Measurements from ENCODE around the gene TM9SF4. TPM values are rescaled to one million over a fixed set of nuclear protein-coding genes. Genes with fewer than 3 reads are reported as not detected.

The TM9SF4 gene, protein sequence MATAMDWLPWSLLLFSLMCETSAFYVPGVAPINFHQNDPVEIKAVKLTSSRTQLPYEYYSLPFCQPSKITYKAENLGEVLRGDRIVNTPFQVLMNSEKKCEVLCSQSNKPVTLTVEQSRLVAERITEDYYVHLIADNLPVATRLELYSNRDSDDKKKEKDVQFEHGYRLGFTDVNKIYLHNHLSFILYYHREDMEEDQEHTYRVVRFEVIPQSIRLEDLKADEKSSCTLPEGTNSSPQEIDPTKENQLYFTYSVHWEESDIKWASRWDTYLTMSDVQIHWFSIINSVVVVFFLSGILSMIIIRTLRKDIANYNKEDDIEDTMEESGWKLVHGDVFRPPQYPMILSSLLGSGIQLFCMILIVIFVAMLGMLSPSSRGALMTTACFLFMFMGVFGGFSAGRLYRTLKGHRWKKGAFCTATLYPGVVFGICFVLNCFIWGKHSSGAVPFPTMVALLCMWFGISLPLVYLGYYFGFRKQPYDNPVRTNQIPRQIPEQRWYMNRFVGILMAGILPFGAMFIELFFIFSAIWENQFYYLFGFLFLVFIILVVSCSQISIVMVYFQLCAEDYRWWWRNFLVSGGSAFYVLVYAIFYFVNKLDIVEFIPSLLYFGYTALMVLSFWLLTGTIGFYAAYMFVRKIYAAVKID
- 44.2 and 52.2 TPM in 2 replicates for total RNA-seq

DNA sequence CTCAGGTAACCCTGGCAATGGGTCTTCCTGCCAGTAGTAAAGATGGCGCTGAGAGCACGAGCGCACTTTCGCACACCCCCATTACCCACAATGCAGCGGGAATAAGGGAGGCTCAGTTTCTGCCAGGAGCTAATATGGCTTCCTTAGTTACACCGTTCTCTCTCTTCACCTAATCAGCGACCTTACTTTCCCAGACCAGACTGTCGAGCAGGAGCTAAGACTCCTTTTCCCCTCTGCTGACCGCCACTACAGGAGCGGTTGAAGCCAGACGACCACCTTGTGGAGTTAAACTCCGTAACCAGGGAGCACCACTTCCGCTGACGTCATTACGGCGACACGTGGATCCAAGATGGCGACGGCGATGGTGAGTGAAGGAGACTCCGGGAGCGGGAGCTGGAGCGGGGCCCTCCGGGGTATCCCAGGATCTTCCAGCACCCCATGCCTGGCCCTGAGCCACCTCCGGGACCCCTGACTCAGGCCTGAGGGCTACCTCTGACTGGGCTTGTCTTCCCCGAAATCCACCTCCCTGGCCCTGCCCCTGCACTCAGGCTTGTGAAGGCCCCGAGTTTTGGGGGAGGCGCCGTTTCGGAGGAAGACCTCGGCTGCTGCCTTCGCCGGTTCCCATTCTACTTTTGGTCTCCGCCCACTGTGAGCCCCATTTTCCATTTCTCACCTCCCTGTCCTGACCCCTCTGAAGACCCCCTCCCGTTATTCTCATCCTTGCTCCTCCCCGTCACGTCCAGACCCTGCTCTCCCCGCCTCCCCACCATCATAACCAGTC lies at the start of gene TM9SF4:
TSS of gene TM9SF4 (plus strand) at position 323 of the 781 bp plus-strand sequence. CDS start at position 350, 27 bp downstream.
- peak; percentile 92 for DNase-seq (ENCODE audit: extremely low read depth, low read depth, low spot score)

- no peak for DNase-seq (ENCODE audit: extremely low read depth, low read depth, low spot score)
Measured at GRCh38 chr20:32062776-32063170, 46.7 kb upstream of the TM9SF4 start.

GRCh38 chr20:32063695-32064094 lies 45.8 kb upstream of the TM9SF4 start:
- DNase-seq (ENCODE audit: extremely low read depth, low read depth, low spot score): no peak

- no peak for DNase-seq (ENCODE audit: extremely low read depth, low read depth, low spot score)
Measured at GRCh38 chr20:32064667-32065066, 44.8 kb upstream of the TM9SF4 start.

DNA sequence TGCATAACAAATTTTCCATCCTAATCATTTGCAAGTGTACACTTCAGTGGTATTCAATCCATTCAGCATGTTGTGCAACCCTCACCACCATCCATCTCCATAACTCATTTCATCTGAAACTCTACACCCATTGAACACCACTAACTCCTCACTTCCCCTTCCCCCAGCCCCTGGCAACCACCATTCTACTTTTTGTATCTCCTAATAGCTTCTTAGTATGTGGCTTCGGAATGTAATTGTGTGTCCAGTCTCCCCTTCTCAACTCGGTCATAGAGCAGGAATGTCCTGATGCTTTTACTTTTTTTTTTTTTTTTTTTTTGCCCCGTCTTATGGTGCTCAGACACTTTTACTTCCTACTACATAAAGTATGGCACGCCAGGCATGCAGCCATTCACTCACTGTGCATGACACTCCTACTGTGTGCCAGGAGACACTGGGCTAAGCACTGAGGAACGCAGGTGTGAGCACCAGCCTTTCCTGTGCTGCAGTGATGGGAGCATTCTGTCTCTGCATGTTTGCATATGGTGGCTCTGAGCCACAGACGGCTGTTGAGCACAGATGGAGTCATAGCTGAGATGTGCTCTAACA lies 42.2 kb upstream of the TM9SF4 start:
- DNase-seq (ENCODE audit: extremely low read depth, low read depth, low spot score): no peak

DNA sequence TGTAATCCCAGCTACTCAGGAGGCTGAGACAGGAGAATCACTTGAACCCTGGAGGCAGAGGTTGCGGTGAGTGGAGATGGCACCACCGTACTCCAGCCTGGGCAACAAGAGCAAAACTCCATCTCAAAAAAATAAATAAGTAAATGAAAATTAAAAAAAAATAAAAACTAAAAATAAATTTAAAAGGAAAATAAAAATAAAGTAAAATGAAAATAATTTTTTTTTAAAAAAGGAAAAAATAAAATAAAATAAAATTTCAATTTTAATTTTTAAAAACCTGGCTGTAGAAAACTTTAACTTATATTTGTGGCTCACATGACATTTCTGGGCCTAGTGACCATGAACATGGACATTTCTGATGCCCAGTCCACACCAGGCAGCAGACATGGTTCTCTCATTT lies 41.3 kb upstream of the TM9SF4 start:
- DNase-seq (ENCODE audit: extremely low read depth, low read depth, low spot score): no peak

GRCh38 chr20:32069711-32070110 lies 39.8 kb upstream of the TM9SF4 start:
- DNase-seq (ENCODE audit: extremely low read depth, low read depth, low spot score): no peak

GRCh38 chr20:32070282-32070681 lies 39.2 kb upstream of the TM9SF4 start:
- no peak for DNase-seq (ENCODE audit: extremely low read depth, low read depth, low spot score)

DNA sequence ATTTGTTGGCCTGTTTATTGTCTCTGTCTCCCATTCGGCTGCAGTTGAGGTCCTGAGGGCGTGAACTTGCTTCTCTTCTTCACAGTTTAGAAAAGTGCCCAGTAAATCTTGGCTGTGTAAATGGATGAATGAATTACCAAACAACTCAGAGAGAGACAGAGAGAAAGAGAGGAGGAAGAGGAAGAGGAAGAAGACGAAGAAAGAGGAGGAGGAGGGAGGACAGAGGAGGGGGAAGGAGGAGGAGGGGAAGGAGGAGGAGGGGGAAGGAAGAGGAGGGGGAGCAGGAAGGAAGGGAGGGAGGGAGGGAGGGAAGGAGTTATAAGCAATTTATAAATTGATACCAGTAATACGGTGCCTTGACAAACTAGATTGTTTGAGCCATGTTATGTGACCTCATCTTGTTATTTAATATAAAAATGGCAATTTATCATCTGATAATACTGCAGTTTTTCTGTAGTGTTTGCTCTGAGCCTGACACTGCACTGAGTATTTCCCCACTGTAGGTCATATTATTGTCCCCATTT lies 38.8 kb upstream of the TM9SF4 start:
- DNase-seq (ENCODE audit: extremely low read depth, low read depth, low spot score): no peak

GRCh38 chr20:32071395-32072167 lies 37.9 kb upstream of the TM9SF4 start:
- DNase-seq (ENCODE audit: extremely low read depth, low read depth, low spot score): no peak

- no peak for DNase-seq (ENCODE audit: extremely low read depth, low read depth, low spot score)
Measured at GRCh38 chr20:32072168-32072750, 37.3 kb upstream of the TM9SF4 start.

- no peak for DNase-seq (ENCODE audit: extremely low read depth, low read depth, low spot score)
Measured at GRCh38 chr20:32075534-32075933, 34.0 kb upstream of the TM9SF4 start.

DNA sequence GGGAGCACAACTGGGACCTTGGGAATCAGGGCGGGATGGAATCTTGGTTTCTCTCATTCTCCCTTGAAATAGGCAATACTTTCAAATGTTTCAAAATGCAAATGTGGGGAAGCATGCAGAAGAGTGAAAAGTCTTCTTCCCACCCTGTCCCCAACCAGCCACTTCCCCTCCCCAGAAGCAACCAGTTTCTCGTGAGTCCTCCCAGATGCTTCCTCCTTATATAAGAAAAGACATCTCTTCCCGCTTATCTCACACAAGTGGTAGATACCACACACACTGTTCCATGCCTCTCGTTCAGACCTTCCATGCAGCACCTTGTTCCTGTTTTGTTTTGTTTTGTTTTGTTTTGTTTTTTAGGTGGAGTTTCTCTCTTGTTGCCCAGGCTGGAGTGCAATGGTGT lies 32.3 kb upstream of the TM9SF4 start:
- DNase-seq (ENCODE audit: extremely low read depth, low read depth, low spot score): no peak

DNA sequence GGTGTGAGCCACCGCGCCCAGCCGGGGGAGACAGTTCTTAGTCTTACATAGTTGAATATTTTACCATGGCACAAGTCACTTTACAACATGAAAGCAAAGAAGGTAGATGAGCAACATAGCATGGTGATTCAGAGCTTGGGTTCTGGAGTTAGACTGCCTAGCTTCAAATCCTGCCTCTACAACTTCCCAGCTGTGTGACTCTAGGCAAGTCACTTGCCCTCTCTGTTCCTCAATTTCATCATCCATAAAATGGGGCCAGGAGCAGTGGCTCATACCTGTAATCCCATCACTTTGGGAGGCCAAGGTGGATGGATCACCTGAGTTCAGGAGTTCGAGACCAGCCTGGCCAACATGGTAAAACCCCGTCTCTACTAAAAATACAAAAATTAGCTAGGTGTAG lies 31.2 kb upstream of the TM9SF4 start:
- DNase-seq (ENCODE audit: extremely low read depth, low read depth, low spot score): no peak

- no peak for DNase-seq (ENCODE audit: extremely low read depth, low read depth, low spot score)
Measured at GRCh38 chr20:32078791-32079190, 30.7 kb upstream of the TM9SF4 start.

- DNase-seq (ENCODE audit: extremely low read depth, low read depth, low spot score): no peak
Measured at GRCh38 chr20:32079655-32080109, 29.8 kb upstream of the TM9SF4 start.

DNA sequence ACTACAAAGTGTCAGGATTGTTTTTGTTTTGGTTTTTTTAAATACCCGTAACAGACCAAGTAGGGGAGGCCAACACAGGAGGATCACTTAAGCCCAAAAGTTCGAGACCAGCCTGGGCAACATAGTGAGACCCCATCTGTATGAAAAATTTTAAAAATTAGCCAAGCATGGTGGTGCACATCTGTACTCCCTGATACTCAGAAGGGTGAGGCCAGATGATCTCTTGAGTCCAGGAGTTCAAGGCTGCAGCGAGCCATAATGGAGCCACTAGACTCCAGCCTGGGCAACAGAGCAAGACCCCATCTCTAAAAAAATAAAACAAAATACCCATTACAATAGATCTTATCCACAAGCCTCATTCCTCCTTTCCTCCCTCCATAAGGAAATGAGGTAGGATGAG lies 28.7 kb upstream of the TM9SF4 start:
- DNase-seq (ENCODE audit: extremely low read depth, low read depth, low spot score): no peak

DNA sequence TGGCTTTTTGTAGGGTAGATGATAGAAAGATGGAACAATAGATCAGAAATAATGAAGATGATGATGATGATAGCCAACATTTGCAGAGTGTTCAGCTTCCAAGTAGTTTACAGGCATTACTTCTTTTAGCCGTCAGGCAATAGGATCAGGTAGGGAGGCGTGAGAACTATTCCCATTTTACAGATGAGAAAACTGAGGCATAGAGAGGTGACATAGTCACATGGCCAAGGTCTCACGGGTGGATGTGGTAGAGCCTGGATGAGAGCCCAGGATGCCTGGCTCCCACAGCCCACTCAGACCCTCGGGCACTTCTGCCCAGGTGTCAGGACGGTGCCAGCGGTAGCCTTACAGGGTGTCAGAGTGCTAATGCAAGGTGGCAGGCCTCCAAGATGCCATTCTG lies 26.0 kb upstream of the TM9SF4 start:
- DNase-seq (ENCODE audit: extremely low read depth, low read depth, low spot score): no peak

DNA sequence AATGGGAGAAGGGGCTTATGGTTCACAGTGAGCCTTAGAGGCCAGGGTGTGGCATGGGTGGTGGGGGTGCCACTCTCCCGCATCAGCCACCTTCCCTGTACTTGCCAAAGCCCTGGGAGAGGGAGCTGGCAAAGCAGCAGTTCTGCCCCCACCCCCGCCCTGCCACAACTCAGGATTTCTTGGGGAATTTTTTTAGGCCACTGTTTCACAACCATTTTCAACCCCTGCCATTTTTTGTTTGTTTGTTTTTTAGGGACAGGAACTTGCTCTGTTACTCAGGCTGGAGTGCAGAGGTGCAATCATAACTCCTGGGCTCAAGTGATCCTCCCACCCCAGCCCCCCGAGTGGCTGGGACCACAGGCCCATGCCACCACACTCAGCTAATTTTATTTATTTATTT lies 22.4 kb upstream of the TM9SF4 start:
- DNase-seq (ENCODE audit: extremely low read depth, low read depth, low spot score): no peak

DNA sequence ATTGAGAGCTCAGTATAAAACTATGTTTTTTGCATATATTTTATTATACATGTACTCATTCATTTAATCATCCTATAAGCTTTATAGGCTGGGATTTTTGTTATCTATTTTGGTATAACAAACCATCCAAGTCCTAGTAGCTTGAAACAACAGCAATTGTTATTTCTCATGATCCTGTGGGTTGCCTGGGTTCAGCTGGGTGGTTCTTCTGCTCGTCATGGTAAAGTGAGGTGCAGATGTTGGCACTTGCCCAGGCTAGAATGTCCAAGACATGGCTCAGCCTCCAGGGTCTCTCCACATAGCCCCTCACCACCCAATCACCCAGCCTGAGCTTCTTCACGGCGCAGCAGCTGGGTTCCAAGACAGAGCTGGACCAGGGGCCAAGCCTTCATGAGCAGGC lies 20.8 kb upstream of the TM9SF4 start:
- DNase-seq (ENCODE audit: extremely low read depth, low read depth, low spot score): no peak
